ENCODE results near the gene ZNF620.
"Not testable (repeated sequence)": the region's sequence is repeated elsewhere in the genome, so short reads cannot be mapped to it uniquely, and the experiment has no call there.

ZNF620 gene

GRCh38 chr3:40504636-40505430, 1.0 kb upstream of the ZNF620 start:
- no peak for DNase-seq

DNA sequence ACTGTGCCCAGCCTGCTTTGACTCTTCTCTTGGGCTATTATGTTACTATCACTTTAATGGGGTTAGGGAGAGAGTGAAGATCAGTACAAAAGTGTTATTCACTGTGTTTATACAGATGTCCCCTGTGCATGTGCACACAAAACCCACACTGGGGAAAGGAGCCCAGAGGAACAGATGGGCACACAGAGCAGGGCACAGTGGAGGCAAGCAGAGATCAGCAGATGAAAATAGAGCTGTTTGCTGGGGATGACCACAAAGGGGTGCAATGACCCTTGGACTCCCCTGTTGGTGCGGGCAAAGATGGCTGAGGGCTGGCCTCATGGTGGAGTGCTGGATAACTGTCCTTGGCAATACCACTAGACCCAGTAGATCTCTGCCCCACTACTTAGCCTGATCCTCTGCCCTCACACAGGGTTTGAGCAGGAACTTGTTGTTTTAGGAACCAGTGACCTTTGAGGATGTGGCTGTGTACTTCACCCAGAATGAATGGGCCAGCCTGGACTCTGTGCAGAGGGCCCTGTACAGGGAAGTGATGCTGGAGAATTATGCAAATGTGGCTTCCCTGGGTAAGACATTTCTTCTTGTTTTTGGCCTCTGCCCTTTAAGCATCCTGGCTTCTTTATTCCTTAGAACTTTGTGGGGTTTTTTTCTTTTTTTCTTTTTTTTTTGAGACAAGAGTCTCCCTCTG, 5.3 kb downstream of the ZNF620 start:
- DNase-seq: no peak

GRCh38 chr3:40516201-40516600, 10.4 kb downstream of the ZNF620 start:
- no peak for DNase-seq

GRCh38 chr3:40518067-40518466, 12.2 kb downstream of the ZNF620 start:
- DNase-seq: no peak

DNA sequence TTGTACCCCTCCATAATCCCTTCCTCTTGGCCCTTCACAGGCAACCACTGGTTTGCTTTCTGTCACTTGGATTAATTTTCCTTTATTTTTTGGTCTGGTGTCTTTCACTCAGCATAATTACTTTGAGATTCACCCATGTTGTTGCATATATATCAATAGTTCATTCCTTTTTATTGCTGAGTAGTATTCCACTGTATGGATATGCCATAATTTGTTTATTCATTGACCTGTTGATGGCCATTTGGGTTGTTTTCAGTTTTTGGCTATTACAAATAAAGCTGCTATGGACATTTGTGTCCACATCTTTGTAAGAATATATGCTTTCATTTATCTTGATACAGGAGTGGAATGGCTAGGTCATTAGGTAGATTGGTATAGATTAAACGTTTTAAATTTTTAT, 13.0 kb downstream of the ZNF620 start:
- DNase-seq: no peak

GRCh38 chr3:40521254-40521653, 15.4 kb downstream of the ZNF620 start:
- DNase-seq: no peak

GRCh38 chr3:40523781-40524180, 17.9 kb downstream of the ZNF620 start:
- no peak for DNase-seq

GRCh38 chr3:40524222-40524567, 18.4 kb downstream of the ZNF620 start:
- DNase-seq: no peak

DNA sequence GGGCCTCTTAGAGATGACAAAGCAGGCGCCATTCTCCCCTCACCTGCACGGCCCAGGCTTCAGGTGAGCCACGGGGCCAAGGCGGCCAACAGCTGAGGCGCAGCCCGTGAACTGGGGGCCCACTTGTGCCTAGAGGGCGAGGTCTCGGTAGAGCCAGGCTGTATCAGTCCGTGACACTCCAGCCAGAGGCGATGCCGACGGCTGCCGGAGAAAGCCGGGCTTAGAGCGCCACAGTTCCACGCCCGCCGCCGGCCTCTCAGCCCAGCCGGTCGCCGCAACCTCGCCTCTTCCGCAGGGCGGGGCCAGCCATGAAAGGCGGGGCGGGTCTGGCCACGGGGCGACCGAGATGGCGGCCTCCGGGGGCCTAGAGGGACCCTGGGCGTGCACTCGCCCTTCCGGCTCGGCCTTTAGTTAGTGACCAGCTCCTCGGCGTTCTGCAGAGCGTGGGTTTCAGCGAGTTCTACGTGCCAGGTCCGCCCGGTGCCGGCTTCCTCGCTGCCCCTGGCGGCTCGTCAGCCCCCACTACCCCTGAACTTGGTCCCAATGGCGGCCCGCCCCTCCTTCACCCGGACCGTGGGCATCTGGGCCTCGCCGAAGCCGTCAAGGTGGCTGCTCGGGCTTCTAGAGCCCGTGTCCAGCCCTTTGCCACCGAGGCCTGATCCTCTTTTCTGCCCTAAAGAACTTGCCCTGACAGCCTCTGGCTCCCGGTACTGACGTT, 18.9 kb downstream of the ZNF620 start, which contains the start of gene ZNF621:
TSS of gene ZNF621 (plus strand) at position 393 of the 718 bp plus-strand sequence. CDS start 881 bp downstream, outside the sequence.
- DNase-seq: peak; percentile 87

DNA sequence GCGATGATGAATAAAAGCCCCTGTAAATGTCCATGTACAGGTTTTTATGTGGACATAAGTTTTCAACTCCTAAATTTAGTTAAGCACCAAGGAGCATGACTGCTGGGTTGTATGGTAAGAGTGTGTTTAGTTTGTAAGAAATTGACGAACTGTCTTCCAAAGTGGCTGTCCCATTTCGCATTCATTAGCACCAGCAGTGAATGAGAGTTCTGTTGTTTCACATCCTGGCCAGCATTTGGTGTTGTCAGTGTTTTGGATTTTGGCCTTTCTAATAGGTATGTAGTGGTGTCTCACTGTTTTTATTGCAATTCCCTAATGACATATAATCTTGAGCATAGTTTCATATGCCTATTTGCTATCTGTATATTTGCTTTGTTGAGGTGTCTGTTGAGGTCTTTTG, 22.6 kb downstream of the ZNF620 start:
- no peak for DNase-seq

DNA sequence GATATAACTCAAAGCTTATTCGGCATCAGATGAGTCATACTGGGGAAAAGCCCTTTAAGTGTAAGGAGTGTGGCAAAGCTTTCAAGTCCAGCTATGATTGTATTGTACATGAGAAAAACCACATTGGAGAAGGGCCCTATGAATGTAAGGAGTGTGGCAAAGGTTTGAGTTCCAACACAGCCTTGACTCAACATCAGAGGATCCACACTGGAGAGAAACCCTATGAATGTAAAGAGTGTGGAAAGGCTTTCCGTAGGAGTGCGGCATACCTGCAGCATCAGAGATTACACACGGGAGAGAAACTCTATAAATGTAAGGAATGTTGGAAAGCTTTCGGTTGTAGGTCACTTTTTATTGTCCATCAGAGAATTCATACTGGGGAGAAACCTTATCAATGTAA, 26.4 kb downstream of the ZNF620 start:
- DNase-seq: no peak

DNA sequence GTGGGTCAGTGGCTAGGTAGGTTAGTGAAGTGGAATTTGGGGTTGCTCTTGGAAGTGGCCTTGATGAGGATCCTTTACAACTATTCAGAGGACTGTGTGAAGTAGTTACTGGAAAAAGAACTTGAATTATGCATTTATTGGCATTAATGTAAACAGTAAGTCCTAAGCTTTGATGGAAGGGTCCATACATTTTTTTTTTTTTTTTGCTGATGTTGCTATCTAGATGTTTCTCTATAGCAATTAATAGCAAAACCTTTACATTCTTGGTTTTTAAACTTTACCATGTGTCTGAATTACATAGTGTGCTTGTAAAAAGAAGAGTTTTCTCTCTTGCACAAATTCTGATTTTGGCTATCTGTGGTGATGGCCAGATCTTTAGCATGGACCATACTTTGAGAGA, 28.4 kb downstream of the ZNF620 start:
- no peak for DNase-seq

- no peak for DNase-seq
Measured at GRCh38 chr3:40546816-40547215, 41.0 kb downstream of the ZNF620 start.

DNA sequence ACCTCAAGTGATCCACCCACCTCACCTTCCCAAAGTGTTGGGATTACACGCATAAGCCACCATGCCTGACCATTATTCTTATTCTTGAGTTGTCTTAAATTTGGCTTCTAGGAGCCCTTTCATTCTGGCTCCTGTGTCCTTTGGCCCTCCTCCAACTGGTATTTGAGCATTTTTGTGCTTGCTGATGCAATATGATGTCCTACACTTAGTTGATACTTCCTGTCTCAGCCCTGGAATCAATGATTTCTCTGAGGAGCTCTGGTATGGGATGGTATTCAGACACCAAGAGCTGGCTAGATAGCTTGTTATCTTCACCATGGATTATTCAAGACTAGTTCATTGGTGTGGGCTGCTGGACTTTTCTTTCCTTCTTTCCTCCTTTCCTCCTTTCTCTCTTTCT, 44.3 kb downstream of the ZNF620 start:
- no peak for DNase-seq

- no peak for DNase-seq
Measured at GRCh38 chr3:40557575-40558161, 51.8 kb downstream of the ZNF620 start.

DNA sequence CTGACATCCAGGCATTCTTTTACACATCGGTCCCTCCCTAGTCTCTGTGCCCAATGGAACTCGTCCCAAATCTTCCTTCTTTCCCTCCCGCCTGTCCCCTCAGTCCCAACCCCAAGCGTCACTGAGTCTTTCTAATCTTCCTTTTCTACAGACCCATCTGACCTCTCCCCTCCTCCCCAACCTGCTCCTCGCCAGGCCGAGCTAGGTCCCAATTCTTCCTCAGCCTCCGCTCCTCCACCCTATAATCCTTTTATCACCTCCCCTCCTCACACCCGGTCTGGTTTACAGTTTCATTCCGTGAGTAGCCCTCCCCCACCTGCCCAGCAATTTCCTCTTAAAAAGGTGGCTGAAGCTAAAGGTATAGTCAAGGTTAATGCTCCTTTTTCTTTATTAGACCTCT, 56.6 kb downstream of the ZNF620 start:
- DNase-seq: not testable (repeated sequence)

- not testable (repeated sequence) for DNase-seq
Measured at GRCh38 chr3:40565629-40566028, 59.8 kb downstream of the ZNF620 start.

- DNase-seq: no peak
Measured at GRCh38 chr3:40566694-40567093, 60.9 kb downstream of the ZNF620 start.

Data from CD4-positive, alpha-beta T cell treated with Interleukin-17A for 1 hour (primary cell).